Cerebellar nuclear complex (tissue), 1 donor: ENCODE results near the gene PALLD.
"Not testable (repeated sequence)": the region's sequence is repeated elsewhere in the genome, so short reads cannot be mapped to it uniquely, and the experiment has no call there.

Experiments used
- DNase-seq, 2 experiments: peaks; one replicate each; lab custom pipeline; 2025; lab: John Stamatoyannopoulos, UW

Gene PALLD

GRCh38 chr4:168496834-168497233 is at the start of gene PALLD:
PALLD (plus strand) TSS chr4:168497052.
- DNase-seq, result no peak

- not testable (repeated sequence) for DNase-seq
These were observed 47.8 kb upstream of the PALLD start for GRCh38 chr4:168449063-168449462.

GRCh38 chr4:168449719-168450452 is 47.0 kb upstream of the PALLD start:
- no peak for DNase-seq

DNA sequence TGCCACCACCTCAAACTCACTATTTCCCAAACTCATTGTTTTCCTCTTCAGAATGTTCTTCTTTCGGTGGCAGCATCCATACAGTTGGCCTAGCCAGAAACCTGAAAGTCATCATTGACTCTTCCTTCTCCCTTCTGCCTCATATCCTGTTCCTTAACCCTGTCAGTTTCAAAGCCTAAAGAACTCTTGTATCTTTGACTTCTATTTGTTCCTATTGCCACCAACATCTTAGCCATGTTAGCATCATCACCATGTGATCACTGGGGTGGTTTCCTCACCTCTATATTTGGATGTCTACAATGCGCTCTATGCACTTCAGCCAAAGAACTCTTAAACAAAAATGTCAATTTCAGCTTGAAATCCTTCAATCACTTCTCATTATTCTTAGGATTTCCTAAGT is 45.5 kb upstream of the PALLD start:
- DNase-seq, result no peak

GRCh38 chr4:168451744-168452390 is 45.0 kb upstream of the PALLD start:
- DNase-seq, result no peak

- DNase-seq, result no peak
These were observed 43.7 kb upstream of the PALLD start for GRCh38 chr4:168453146-168453545.

GRCh38 chr4:168458256-168458655 is 38.6 kb upstream of the PALLD start:
- not testable (repeated sequence) for DNase-seq

- no peak for DNase-seq
These were observed 35.0 kb upstream of the PALLD start for GRCh38 chr4:168461821-168462220.

- no peak for DNase-seq
These were observed 23.9 kb upstream of the PALLD start for GRCh38 chr4:168472920-168473319.

DNA sequence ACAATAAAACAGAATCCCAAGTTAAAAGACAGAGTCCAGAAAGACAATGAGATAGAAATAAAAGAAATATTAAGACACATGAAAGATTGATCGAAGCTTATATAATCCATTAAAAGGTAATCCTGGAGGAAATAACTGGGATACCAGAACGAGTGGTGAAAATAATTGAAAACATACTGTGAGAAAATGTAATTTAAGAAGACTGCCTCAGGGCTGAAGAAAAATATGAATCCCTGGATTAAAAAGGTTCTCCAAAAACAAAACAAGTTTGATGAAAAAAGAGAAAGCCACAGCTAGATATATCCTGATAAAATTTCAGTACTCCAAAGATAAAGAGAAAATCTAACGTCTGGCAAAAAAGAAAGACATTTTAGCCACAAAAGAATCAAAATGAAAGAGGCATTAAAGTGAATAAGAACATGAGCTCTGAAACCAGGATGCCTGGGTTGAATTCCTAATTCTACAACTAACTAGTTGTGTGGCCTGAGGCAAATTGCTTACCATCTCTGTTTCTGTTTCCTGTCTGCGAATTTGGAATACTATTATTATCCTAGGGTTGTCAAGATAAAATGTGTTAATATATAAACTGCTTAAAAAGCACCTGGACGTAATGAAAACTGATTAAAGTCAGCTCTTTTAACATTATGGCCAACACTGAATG is 22.1 kb upstream of the PALLD start:
- no peak for DNase-seq

- no peak for DNase-seq
These were observed 21.1 kb upstream of the PALLD start for GRCh38 chr4:168475745-168476144.

GRCh38 chr4:168478868-168479267 is 18.0 kb upstream of the PALLD start:
- no peak for DNase-seq

DNA sequence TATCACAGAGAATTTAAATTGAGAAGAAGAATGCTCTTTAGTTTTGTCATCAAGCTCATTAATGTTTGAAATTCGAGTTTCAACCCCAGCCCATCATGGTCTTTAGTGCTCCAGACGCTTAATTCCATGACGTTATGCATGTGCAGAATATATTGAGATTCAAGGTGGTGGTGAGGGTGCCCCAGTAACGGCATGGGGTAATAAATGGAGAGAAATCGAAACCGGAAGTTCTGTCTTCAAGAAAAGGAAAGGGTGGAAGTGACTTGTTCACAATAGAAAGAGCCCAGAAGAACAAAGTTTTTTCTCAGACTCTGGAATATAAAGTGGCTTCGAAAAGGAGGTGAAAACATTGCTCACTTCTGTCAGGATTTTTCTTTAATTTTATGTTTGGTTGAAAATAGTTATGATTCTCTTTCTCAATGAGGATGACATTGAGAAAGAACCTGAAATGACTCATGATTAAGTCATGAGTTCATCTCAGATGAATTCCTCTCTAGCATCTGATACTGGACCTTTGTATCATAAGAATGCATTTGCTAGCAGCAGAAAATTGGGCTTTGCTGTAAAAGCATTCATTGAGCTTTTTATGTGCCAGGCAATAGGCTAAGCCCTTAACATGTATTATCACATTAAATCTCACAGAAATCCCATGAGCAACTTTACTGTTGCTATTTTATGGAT is 15.8 kb upstream of the PALLD start:
- no peak for DNase-seq

GRCh38 chr4:168483811-168484210 is 13.0 kb upstream of the PALLD start:
- no peak for DNase-seq

DNA sequence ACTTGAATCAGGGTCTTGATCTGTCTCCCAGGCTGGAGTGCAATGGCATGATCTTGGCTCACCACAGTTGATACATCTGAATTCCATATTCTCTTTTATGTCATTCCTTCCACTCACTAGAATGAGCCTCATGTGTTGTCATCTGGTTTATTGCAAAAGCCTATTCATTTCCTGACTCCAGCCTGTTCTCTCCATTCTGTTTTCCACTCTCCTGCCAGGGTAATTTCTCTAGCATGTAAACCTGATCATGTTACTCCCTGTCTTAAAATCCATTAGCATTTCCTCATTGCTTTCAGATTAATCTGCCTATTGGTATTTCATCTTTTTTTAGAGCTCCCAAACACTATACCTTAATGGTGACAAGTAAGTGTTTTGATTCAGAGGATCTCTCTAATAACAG is 12.2 kb upstream of the PALLD start:
- DNase-seq, result no peak

GRCh38 chr4:168485156-168485910 is 11.5 kb upstream of the PALLD start:
- no peak for DNase-seq

DNA sequence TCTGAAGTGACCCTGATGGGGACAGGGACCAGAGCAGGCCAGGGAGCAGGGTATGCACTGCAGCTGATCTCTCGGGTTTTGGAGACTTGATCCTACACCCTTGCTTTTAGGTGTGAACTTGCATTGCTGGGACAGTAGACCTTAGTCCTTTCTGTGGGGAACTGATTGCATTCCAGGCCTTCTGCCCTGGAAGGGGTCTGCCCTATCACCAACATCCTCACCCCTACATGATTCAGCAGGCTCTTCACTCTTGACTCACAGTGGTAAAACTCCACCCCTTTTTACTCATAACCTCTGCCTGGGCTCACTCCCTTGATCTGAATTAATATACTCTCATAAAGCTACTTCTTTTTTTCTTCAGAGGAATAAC is 10.0 kb upstream of the PALLD start:
- DNase-seq, result no peak

- no peak for DNase-seq
These were observed 9.4 kb upstream of the PALLD start for GRCh38 chr4:168487282-168488035.

DNA sequence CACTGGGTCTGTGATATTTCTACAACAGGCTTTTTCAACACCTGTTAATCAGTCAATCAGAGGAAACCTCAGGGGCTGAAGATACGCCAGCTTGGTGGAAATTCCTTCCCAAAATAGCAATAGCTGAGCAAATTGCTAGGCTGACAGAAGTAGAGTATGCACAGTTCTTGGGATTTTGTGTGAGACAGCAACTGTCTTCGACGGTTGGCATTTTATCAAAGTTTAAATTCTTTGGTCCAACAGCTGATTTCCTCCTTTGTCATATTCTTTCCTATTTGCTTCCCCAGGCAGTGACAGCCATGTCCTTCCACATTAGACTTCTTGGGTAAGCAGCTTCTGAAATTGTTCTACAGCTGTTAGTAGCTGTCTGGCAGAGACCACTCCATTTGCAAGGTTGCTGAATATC is 8.0 kb upstream of the PALLD start:
- DNase-seq, result no peak

DNA sequence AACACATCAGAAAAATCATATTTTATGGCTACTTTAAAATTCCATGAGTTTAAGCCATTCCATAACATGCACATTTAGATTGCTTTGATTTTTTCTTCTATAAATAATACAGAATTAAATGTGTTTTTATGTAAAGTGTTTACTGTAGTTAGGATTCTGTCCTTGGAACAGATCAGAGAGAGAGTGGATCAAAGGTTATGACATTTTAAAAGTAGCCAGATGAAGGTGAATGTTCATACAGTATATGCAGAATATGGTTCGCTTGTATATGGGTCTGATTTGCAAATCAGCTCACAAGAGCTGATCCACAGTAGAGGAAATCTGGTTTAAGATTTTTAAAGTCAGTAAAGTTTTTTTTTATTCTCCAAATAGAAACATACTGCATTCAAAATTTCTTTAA is 7.2 kb upstream of the PALLD start:
- no peak for DNase-seq

DNA sequence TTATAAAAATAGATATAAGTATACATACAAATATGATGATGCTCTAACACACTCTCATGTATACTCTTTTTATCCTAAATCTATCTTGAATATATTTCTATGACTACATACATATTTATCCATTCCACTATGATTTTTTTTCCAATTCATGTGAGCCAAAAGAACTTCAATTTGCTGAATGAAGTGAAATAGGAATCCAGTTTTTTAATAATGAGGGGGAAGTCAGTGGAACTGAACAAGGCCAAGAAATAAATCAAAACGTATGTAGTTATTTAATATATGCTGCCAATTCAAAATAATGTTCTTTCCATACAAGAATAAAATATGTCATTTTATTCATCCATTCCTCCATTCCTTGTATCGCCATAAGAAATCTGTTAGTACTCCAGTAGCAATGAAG is 6.1 kb upstream of the PALLD start:
- DNase-seq, result no peak
